Mucosa of gallbladder (tissue), 1 donor: ENCODE results near the gene HABP4. TPM values are rescaled to one million over a fixed set of nuclear protein-coding genes. Genes with fewer than 3 reads are reported as not detected.

Experiments
- DNase-seq: peaks from one replicate; pipeline ENCODE4 v3.0.0-alpha.2; 2020; ENCODE audit warnings: low spot score
- total RNA-seq: library from RNA; stranded (reverse); gene quantifications from one replicate; pipeline ENCODE4 v1.2.1, GENCODE V29; 2021
- donor health status: DM: no; HTN: no; CAD: no.

HABP4 gene
- total RNA-seq, 1 donor from 2014 or later, result 17.4 TPM

GRCh38 chr9:96523374-96523773, 73.4 kb downstream of the HABP4 start:
- DNase-seq, result peak; percentile 58

- no peak for DNase-seq
These were observed 74.1 kb downstream of the HABP4 start for GRCh38 chr9:96524045-96524444.

DNA sequence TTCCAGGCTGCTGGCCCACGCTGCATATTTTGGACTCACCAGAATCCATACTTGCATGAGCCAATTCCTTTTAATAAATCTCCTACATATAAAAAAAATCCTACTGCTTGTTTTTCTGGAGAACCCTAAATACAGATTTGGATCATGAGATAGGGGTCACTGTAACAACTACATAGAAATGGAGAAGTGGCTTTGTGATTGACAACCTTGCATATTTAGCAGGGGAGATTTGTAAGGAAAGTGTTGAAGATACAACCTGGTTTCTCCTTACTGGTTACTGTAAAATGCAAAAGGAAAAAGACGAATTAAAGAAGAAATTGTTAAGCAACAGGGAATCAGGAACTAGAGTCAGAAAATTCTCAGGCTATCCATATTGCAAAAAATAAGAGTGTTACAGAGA, 74.8 kb downstream of the HABP4 start:
- no peak for DNase-seq

GRCh38 chr9:96532173-96532572, 82.2 kb downstream of the HABP4 start:
- no peak for DNase-seq

- DNase-seq, result no peak
These were observed 90.1 kb downstream of the HABP4 start for GRCh38 chr9:96540106-96540505.

Other genes with a start within 250 kb of the HABP4 start
- gene HSD17B3, start 148.0 kb upstream of the HABP4 start, total RNA-seq, result 3.2 TPM
- gene SLC35D2, start 66.5 kb upstream of the HABP4 start, total RNA-seq, result 70.0 TPM
- 2.2 TPM for gene ZNF367, start 31.8 kb upstream of the HABP4 start, total RNA-seq
- 24.7 TPM for gene CDC14B, start 169.7 kb downstream of the HABP4 start, total RNA-seq
- gene PRXL2C, start 205.1 kb downstream of the HABP4 start, total RNA-seq, result 11.5 TPM